A204.1 (cell line): ENCODE data around the gene GDF7.

Experiments used
- FAIRE-seq: peaks from 2 replicates; lab custom pipeline; 2012; peaks lifted over from hg19 to GRCh38; lab: Jason Lieb, UNC

GDF7 gene

GRCh38 chr2:20666304-20667150, at the start of gene GDF7:
Gene GDF7, plus strand, starts transcription at chr2:20667144. Its CDS starts 96 bp downstream, at chr2:20667240.
- no peak for FAIRE-seq

- no peak for FAIRE-seq
Measured at GRCh38 chr2:20617892-20618467, 49.0 kb upstream of the GDF7 start.

- no peak for FAIRE-seq
Measured at GRCh38 chr2:20618468-20618885, 48.5 kb upstream of the GDF7 start.

- no peak for FAIRE-seq
Measured at GRCh38 chr2:20618886-20619521, 47.9 kb upstream of the GDF7 start.

- no peak for FAIRE-seq
Measured at GRCh38 chr2:20619624-20620024, 47.3 kb upstream of the GDF7 start.

- FAIRE-seq: no peak
Measured at GRCh38 chr2:20620271-20620681, 46.7 kb upstream of the GDF7 start.

GRCh38 chr2:20620696-20621365, 46.1 kb upstream of the GDF7 start:
- FAIRE-seq: no peak

GRCh38 chr2:20621366-20622295, 45.3 kb upstream of the GDF7 start:
- no peak for FAIRE-seq

GRCh38 chr2:20622296-20622686, 44.7 kb upstream of the GDF7 start:
- FAIRE-seq: no peak

- FAIRE-seq: no peak
Measured at GRCh38 chr2:20622731-20623130, 44.2 kb upstream of the GDF7 start.

- no peak for FAIRE-seq
Measured at GRCh38 chr2:20623241-20623640, 43.7 kb upstream of the GDF7 start.

GRCh38 chr2:20623741-20624155, 43.2 kb upstream of the GDF7 start:
- FAIRE-seq: no peak

GRCh38 chr2:20624156-20624883, 42.6 kb upstream of the GDF7 start:
- no peak for FAIRE-seq

- FAIRE-seq: no peak
Measured at GRCh38 chr2:20624884-20625485, 42.0 kb upstream of the GDF7 start.

- no peak for FAIRE-seq
Measured at GRCh38 chr2:20625491-20626391, 41.2 kb upstream of the GDF7 start.

GRCh38 chr2:20626392-20626697, 40.6 kb upstream of the GDF7 start:
- FAIRE-seq: no peak

- FAIRE-seq: no peak
Measured at GRCh38 chr2:20626698-20627513, 40.0 kb upstream of the GDF7 start.

GRCh38 chr2:20627712-20628380, 39.1 kb upstream of the GDF7 start:
- FAIRE-seq: no peak
